NCI-H146 treated with DMSO at 0.1 percent for 48 hours (cell line): ENCODE measurements around the gene FABP6.
A peak's percentile ranks its signal among the peaks of the same experiment; 100 is the strongest.

Experiments used
- DNase-seq: peaks from one replicate; lab custom pipeline; 2025; ENCODE audit not compliant: unreplicated experiment; lab: John Stamatoyannopoulos, UW

The FABP6 gene

DNA sequence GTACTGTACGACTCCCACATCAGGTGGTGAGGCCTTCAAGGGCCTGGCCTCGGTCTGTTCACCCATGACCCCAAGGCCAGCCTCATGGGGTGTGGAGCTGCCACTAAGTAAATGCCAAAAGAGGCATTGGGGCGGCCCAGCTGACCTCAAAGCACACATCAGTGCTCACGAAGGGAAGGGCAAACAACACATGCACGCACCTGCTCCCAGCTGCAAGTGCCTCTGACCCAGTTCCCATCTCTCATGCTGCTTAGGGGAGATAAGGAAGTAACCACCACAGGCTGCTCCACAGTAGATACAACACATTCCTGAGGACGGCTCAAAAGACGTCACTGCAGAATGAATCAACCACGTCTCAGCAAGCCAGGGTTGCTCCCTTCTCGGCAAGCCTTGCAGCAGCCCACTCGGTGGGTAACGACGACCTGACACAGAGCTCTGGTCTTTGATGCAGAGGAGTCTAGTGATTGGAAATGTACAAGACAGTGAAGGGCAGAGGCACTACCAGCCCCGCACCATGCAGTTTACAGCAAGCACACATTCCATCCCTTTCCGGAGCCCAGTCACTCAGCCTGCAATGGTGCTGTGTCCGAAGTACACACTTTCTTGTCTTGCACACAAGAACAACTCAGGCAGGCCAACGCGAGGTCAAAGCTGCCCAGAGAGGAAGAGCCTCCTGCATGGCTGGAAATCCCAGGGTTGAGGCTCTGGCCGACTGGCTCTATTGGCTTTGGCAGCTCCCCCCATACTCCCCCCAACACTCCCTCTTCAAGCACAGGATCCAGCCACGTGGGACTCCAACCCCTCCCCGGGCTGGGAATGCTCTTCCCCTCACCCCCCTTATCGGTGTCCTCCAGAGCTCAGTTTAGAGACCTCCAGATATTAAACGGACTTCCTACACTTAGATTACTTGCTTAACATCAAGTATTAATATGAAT, 31.8 kb downstream of the FABP6 start:
- DNase-seq, result peak; percentile 19

DNA sequence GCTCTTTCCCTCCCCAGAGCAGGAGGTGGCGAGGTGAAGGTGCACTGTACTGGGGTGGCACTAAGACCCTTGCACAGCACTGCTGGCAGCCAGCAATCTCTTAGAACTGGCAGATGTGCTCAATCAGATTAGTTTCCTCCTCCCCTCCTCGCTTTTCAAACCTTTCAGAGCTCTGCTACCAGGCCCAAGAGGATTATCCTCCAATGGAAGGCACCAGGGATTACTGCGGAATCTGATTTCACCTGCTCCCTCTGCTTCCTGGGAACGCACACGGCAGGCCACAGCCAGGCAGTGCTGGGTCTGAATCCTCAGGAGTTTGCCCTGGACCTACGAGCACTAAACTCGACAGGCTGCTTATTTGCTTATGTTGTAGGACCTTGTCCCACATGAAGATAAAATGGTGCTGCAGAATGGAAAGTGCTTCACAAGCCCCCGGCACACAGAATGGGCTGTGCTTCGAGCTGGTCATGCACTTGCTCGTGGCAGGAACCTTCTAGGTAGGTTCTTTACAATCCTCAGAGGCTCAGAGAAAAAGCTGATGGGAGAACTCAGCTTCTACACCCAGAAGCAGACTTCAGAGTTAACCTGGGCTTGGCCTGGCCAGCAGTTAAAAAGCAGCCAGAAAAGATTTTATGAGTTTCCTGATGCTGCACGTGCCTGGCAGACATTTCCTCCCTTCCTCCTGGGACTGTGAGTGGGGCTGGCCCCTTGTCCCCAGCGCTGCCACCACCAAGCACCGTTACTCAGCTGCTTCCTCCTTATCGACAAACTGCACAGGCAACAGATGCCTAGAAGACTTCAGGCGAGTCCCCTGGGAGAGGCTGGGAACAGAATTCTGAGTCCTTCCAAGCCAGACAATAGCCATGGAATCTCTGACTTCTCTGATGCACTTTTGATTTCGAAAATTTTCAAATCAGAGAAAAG, 33.1 kb downstream of the FABP6 start:
- no peak for DNase-seq

DNA sequence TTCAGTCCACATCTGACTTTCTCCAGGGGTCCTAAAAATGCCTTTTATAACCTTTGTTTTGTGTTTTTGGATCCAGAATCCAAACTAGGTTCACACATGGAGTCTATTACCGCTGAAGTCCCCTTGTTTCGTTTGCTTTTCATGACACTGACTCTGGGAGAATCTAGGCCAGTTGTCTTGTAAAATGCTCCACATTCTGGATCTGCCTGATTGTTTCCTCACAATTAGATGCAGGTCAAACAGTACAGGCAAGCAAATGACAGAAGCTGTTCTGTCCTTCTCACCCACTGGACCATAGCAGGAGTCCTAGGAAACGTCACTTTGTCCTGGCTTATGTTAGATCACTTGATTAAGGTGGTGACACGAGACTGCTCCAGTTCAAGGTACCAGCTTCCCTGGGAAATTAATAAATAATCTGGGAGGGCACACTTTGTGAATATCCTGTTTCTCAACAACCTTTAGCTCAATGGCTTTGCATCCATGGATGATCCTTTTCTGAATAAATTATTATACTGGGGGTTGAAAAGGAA, 34.1 kb downstream of the FABP6 start:
- DNase-seq, result no peak

DNA sequence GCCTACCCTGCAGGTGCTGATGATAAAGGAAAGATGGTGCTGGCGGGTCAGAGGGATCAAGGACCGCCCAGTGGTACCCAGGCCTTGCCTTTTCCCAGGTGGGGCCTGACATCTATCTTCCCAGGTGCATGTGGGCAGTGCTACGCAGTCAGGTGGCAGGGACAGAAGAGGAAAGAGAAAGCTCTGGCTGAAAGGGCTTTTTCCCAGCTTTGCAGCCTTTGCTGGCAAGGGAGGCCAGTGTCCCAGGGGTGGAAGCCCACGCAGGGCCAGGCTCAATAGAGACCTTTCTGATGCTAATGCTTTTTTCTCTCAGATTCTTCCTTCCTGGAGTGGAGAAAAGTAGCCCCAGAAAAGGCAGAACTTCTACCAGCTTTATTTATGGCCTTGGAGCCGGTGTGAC, 36.7 kb downstream of the FABP6 start:
- DNase-seq, result no peak

DNA sequence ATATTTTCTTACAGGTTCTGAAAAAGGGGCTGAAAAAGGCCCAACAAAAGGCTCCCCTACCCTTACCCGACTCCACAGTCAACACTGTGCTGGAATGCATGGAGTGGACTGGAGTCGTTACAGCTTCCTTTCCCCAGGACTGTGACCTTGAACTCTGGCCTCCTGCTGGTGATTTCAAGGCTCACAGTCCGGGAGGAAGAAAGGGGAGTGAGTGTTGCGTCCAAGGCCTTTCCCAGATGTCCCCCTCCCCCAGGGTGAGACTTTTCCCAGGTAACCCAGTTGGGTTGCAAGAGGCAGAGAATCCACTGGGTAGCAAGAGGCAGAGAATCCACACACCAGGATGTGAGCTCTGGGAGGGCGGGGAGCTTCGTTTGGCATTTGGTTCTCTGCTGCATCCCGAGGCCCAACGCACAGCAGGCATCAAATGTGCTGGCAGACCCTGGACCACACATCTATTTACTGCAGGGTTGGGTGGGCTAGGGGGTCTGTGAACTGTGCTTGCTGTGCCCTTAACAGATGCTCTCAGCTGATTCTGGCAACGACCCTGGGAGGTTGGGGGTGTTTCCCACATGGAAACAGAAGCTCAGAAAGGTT, 37.5 kb downstream of the FABP6 start:
- no peak for DNase-seq

DNA sequence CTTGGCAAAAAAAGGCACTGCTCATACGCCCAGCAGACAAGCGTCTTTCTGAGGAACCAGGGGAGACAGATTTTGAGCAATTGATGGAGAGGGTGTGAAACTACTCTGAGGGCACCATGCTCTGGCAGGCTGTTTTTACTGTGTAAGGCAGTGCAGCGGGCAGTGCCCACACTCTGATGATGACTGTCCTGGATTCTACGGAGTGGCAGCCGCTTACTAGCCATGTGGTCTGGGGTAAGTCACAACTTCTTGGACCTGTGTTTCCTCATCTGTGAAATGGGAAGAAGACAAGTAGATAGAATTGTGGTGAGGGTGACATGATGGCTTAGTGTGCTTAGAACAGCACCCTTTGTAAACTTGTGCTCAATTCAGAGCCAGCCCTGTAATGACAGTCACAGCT, 38.8 kb downstream of the FABP6 start:
- no peak for DNase-seq

DNA sequence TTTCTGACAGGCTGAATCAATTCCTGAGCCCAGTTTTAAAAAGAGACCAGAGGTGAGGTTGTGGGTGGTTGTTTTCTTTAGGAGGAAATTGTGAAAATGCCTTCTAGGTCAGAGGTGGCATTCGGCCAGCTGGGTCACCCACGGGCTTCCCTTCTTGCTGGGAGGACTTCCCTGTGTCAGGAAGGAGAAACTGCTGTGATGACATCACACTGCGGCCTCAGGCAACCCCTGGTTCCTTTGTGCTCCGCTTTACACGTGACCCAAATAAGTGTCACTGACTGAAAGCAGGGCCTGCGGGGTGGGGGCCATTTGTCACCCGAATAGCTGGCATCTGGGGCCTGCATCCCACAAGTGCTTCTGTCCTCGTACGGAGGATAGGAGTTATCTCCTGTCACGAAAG, 39.7 kb downstream of the FABP6 start:
- DNase-seq, result no peak

DNA sequence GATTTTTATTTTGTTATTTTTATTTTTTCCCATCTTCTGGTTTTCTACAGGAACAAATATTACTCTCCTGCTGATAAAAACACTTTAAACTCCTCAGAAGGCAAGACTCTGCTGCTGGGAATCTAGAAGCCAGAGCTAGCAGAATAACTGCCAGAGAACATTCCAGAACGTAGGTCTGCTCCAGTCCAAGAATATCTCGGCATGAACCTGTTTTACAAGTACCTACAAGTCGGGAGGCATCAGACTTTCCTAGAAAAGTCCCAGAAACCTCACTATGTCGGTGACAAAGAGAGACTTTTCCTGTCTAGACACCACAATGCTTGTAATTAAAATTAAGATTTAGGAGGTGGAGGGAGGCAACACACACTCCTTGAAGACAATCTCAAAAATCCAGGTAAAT, 41.4 kb downstream of the FABP6 start:
- DNase-seq, result no peak

DNA sequence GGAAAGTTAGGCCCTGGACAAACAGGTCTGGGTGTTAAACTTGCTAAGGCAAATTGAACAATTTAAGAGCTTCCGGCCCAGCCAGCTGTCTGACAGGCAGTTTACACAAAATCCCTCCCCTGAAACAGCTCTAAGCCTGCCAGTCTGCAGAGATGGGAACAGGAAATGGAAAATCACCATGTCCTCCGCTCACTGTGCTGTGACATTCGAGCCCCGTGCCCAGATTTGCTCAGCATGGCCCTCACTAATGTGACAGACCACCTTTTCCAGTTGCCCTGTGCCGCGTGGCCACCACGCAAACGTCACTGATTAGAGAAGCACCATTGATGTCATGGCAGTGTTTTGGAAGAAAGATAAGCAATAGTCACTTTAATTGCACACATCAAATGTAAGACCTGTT, 42.1 kb downstream of the FABP6 start:
- DNase-seq, result no peak

DNA sequence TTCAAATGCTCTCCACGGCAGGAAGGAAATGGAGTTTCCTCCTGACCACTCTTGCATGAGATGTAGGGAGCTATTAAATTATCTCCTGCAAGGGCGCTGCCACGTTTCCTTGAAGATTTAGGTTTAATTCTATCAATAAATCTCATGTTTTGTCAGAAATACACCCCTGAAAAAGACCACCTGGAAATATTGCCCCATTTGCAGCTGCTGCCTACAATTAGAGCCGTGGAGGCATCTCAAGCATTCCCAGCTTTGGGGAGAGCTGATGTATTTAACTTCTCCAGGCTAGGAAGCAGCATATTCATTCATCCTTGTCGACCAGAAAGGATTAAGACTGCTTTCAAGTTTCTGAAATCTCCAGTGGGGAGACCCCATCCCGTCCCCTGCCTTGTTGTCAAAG, 42.5 kb downstream of the FABP6 start:
- DNase-seq, result no peak

DNA sequence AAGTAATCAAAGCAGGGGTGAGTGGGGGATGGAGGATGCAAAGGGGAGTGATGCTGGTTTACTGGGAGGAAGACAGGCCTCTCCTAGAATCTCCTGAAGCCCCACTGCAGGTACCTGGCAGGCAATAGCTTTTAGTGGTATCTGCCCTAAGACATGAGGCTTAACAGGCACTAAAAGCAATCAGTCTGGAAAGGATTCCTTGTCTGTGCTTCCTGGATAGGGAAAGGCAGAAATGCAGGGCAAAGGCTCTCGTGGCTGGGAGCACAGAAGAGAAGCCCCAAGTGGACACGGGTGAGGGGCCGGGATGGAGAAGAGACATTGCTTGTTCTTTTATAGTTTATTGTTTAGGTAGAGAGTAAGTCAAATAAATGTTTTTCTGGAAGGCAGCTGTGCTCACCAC, 43.0 kb downstream of the FABP6 start:
- DNase-seq, result no peak

DNA sequence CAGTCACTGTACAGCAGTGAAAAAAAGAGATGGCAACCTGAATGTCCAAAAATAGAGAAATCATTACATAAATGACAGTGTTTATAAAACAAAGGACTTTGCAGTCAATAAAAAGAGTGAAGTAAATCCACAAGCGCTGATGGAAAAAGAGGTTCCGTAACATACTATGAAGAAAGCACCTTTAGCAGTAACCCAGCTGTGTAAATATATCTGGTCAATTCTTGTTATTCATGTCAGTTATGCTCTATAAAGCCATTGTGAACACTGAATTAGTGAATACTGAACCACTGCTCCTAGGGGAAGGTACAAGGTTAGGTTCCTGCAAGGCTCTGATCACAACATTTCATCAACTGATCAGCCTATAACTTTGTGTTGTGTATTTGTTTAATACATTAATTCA, 43.6 kb downstream of the FABP6 start:
- DNase-seq, result peak; percentile 39

DNA sequence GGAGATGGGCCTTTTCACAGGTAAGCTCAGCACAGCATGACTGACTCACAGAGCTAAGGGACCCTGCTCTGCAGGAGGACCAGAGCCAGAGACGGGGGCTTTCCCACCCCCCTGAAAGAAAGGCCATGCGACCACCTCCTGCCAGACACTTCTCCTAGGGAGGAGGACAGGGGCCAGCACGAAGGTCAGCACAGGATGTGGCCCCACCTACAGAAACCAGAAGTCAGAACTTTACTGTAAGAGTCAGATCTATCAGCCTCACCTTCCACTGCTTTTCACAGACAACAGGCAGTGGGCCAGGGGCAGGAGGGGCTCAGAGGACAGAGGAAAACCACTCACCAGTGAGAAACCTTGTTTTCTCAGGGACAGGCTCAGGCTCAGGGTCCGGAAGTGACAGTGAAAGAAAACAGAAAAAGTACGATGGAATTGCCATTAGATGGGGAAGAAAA, 45.2 kb downstream of the FABP6 start:
- no peak for DNase-seq

DNA sequence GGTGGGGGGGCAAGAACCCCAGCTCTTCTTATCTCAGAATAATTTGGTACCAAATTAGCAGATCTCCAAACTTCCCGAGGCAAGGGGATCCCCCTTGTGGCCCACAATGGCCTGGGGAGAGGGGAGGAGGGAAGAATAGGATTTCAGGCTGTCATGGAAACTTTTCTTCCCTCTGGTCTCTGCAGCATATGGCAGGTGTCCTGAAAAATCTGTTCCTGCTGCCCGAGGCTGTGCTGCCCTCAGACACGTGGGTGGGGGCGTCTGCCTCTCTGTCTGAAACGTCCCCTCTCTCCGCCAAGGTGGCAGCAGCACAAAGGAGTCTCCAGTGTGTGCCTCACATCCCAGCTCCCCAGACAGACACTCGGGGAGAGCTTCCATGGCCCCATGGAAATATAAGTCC, 49.0 kb downstream of the FABP6 start:
- DNase-seq, result no peak

DNA sequence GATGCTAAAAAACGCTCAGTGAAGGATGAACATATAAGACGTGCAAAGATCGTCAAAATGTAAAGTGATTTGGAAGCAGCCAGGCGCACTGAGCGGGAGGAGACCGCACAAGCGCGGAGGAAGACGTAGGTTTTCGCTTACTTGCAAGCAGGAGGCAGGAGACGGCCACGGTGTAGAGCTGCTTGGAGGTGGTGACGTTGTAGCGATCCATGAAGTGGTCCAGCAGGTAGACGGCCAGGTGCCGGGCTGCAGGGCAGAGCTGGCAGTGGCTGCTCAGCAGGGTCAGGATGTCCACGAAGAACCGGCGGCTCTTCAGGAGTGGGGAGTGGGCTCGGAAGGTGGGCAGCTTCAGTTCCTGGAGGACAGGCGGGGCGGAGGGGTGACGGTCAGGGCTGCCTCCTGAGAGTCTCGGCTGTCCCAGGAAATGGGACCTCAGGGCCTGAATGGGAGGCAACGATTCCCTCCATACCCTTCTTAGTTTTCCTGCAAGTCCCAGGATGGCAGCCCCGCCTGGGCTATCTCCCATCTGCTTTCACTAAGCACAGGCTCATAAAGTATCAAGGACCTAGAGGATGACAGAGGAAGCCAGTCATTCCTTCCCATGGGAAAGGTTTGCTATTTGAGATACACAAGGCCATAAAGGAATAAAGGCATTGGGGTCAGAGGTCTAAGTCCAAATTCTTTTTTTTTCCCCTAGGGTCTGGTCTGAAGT, 51.2 kb downstream of the FABP6 start:
- no peak for DNase-seq

DNA sequence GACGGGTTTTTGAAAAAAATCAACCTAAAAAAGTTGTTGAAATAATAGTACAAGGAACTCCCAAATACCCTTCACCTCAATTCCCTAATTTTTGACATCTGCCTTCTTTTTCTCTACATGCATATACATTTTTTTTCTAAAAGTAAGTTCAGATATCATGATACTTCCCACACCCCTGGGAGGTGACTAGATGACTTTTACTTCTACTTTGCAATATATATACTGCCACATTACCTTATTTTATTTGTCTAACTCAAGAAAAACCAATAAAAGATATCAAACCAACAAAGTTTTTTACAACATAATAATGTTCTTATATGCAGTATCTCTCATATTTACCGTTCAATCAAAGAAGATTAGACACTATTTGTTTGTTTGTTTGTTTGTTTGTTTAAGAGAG, 52.0 kb downstream of the FABP6 start:
- DNase-seq, result no peak

DNA sequence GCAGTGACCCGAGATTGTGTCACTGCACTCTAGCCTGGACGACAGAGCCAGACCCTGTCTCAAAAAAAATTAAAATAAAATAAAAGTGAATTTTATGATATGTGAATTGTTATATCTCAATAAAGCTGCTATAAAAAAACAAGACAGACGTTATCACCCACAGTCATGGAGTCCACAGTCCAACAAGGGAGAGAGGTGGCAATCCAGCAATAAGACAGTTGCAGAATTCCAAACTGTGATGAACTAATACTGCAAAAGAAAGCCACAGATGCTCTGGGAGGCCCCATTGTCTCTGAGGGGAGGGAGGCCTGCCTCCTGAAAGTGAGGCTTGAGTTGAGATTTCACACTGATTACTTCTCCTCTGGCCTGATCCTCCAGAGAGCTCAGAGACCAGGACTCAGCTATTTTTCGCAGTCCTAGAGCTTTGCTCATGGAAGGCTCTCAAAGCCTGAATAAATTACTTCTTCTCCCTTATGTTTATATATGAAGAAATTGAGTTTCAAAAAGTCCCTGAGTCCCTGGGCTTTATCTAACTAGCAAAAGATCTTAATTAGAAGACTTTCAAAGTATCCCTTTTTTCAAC, 55.1 kb downstream of the FABP6 start:
- DNase-seq, result no peak

DNA sequence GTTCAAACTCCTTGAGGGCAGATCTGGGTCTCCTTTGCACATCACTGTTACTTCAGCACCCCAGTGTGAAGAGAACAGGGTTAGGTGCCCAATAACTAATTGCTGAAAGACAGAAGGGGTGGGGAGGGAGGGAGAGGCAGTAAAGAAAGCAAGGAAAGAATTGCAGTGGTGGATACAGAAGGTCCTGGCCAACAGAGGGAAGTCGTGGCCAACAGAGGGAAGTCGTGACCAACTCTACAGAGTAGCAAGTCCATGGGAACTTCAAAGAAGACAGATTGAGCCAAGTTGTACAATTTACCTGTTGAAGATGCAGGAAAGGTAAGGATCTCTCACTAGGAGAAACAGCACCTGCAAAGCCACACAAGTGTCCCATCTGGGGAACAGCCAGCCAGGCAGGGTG, 56.0 kb downstream of the FABP6 start:
- DNase-seq, result no peak

DNA sequence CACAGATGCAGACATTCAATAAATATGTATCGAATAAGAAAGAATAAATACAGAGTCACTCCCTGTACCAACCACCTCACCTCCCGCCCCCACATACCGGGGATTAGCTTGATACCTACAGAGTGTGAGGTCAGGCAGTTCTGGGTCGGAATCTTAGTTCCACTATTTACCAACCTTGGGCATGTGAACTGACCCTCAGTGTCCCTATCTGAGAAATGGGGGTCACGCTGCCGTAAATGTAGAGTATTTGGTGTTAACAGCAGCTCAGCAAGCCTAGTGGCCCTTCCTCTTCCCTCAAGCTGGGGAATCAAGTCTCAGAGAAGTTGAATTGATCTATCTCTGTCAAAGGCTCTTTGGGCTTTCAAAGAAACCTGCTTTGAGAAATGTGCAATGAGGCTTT, 57.6 kb downstream of the FABP6 start:
- DNase-seq, result no peak

DNA sequence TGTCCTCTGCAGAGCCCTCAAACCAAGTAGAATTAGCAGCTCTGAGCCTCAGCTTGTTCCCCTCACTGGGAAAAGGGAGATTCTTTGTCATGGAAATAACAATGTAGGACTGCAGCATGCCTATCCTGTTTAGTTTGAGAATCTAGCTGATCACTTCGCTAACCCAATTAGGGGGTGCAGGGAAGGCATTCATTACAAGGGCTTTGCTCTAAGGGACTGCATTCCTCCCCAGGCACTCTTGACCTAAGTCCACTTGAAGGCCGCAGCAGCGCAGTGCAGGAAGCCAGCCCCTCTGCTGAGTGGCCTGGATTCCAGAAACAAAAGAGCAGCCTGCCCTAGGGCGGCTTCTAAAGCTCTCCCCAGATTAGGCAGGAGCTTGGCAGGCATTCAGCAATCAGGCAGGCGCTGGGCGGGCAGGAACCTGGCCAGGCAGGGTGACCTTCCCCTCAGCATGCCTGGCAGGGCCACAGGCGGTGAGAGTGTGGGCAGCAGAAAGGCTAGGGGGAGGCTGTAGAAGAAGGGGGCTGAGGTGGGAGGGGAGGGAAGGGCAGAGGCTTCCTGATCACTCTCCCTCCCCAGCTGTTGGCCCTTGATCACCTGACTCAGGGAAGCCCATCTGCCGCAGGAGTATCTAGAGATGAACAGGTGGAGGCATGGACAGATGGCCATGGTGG, 58.2 kb downstream of the FABP6 start:
- DNase-seq, result peak; percentile 5
